ENCODE measurements around the gene RNF39.

The RNF39 gene

GRCh38 chr6:30060606-30061091 is 14.9 kb downstream of the RNF39 start:
- TF ChIP-seq FOXP2 (optimal IDR thresholded peaks at IDR 0.05; ENCODE audit: control extremely low read depth, extremely low read length, insufficient read depth) (no peak), POLR2AphosphoS5 (IDR thresholded peaks at IDR 0.05; ENCODE audit: borderline replicate concordance, low read depth, low read length) (no peak), EZH2 (IDR thresholded peaks at IDR 0.05) (no peak)
- Histone ChIP-seq H3K36me3 (ENCODE audit: insufficient read depth, low read length) (peaks cover 12% of the 10 kb centered on the region), H3K4me3 (peak overlapping the region; percentile 94), H3K9me3 (ENCODE audit: low read depth, low read length) (no peaks in the 10 kb centered on the region), H3K27ac (peak overlapping the region; percentile 43), H3K9ac (ENCODE audit: insufficient read length) (peak overlapping the region; percentile 97)
- no peak for DNase-seq (ENCODE audit: low read depth, low spot score)

GRCh38 chr6:30055513-30055912 is 20.1 kb downstream of the RNF39 start:
- TF ChIP-seq EZH2 (IDR thresholded peaks at IDR 0.05), result no peak
- no peak for TF ChIP-seq POLR2AphosphoS5 (IDR thresholded peaks at IDR 0.05; ENCODE audit: borderline replicate concordance, low read depth, low read length)
- TF ChIP-seq FOXP2 (optimal IDR thresholded peaks at IDR 0.05; ENCODE audit: control extremely low read depth, extremely low read length, insufficient read depth), result no peak
- Histone ChIP-seq H3K27ac (no peak overlapping the region), H3K36me3 (ENCODE audit: insufficient read depth, low read length) (peaks cover 3% of the 10 kb centered on the region; the same call in 1 of the 2 replicates), H3K4me3 (no peak overlapping the region), H3K9me3 (ENCODE audit: low read depth, low read length) (no peaks in the 10 kb centered on the region), H3K9ac (ENCODE audit: insufficient read length) (no peak overlapping the region)
- no peak for DNase-seq (ENCODE audit: low read depth, low spot score)

GRCh38 chr6:30053682-30054081 is 21.9 kb downstream of the RNF39 start:
- no peak overlapping the region for H3K4me3 ChIP-seq
- H3K27ac ChIP-seq, result no peak overlapping the region
- TF ChIP-seq POLR2AphosphoS5 (IDR thresholded peaks at IDR 0.05; ENCODE audit: borderline replicate concordance, low read depth, low read length) (no peak), EZH2 (IDR thresholded peaks at IDR 0.05) (no peak), FOXP2 (optimal IDR thresholded peaks at IDR 0.05; ENCODE audit: control extremely low read depth, extremely low read length, insufficient read depth) (no peak)

GRCh38 chr6:30047220-30047619 is 28.3 kb downstream of the RNF39 start:
- TF ChIP-seq POLR2AphosphoS5 (IDR thresholded peaks at IDR 0.05; ENCODE audit: borderline replicate concordance, low read depth, low read length) (no peak), FOXP2 (optimal IDR thresholded peaks at IDR 0.05; ENCODE audit: control extremely low read depth, extremely low read length, insufficient read depth) (no peak), EZH2 (IDR thresholded peaks at IDR 0.05) (no peak)
- no peak overlapping the region for H3K27ac ChIP-seq

More at GRCh38 chr6:30053682-30054081, 21.9 kb downstream of the RNF39 start:
- DNase-seq (ENCODE audit: low read depth, low spot score), result no peak
- no peak overlapping the region for H3K9ac ChIP-seq (ENCODE audit: insufficient read length)
- no peaks in the 10 kb centered on the region for H3K9me3 ChIP-seq (ENCODE audit: low read depth, low read length)
- H3K36me3 ChIP-seq (ENCODE audit: insufficient read depth, low read length), result peaks cover 3% of the 10 kb centered on the region; the same call in 1 of the 2 replicates

GRCh38 chr6:30044630-30045029 is 30.9 kb downstream of the RNF39 start:
- Histone ChIP-seq H3K36me3 (ENCODE audit: insufficient read depth, low read length) (no peaks in the 10 kb centered on the region), H3K9ac (ENCODE audit: insufficient read length) (no peak overlapping the region), H3K4me3 (no peak overlapping the region), H3K9me3 (ENCODE audit: low read depth, low read length) (no peaks in the 10 kb centered on the region), H3K27ac (no peak overlapping the region)
- no peak for DNase-seq (ENCODE audit: low read depth, low spot score)
- TF ChIP-seq FOXP2 (optimal IDR thresholded peaks at IDR 0.05; ENCODE audit: control extremely low read depth, extremely low read length, insufficient read depth) (no peak), EZH2 (IDR thresholded peaks at IDR 0.05) (no peak), POLR2AphosphoS5 (IDR thresholded peaks at IDR 0.05; ENCODE audit: borderline replicate concordance, low read depth, low read length) (no peak)

More at GRCh38 chr6:30047220-30047619, 28.3 kb downstream of the RNF39 start:
- Histone ChIP-seq H3K36me3 (ENCODE audit: insufficient read depth, low read length) (no peaks in the 10 kb centered on the region), H3K9ac (ENCODE audit: insufficient read length) (no peak overlapping the region), H3K4me3 (no peak overlapping the region), H3K9me3 (ENCODE audit: low read depth, low read length) (no peaks in the 10 kb centered on the region)
- DNase-seq (ENCODE audit: low read depth, low spot score), result no peak

- no peak for TF ChIP-seq EZH2 (IDR thresholded peaks at IDR 0.05)
- no peak for DNase-seq (ENCODE audit: low read depth, low spot score)
- H3K9ac ChIP-seq (ENCODE audit: insufficient read length), result no peak overlapping the region
- H3K9me3 ChIP-seq (ENCODE audit: low read depth, low read length), result no peaks in the 10 kb centered on the region
- no peak overlapping the region for H3K4me3 ChIP-seq
- no peak overlapping the region for H3K27ac ChIP-seq
- H3K36me3 ChIP-seq (ENCODE audit: insufficient read depth, low read length), result no peaks in the 10 kb centered on the region
These were observed 31.8 kb downstream of the RNF39 start for GRCh38 chr6:30043744-30044143.

- no peak overlapping the region for H3K27ac ChIP-seq
- TF ChIP-seq EZH2 (IDR thresholded peaks at IDR 0.05), result no peak
These were observed 32.7 kb downstream of the RNF39 start for GRCh38 chr6:30042914-30043313.

GRCh38 chr6:30042476-30042875 is 33.1 kb downstream of the RNF39 start:
- Histone ChIP-seq H3K4me3 (no peak overlapping the region), H3K9ac (ENCODE audit: insufficient read length) (no peak overlapping the region), H3K9me3 (ENCODE audit: low read depth, low read length) (no peaks in the 10 kb centered on the region), H3K36me3 (ENCODE audit: insufficient read depth, low read length) (no peaks in the 10 kb centered on the region), H3K27ac (no peak overlapping the region)
- TF ChIP-seq EZH2 (IDR thresholded peaks at IDR 0.05) (no peak), FOXP2 (optimal IDR thresholded peaks at IDR 0.05; ENCODE audit: control extremely low read depth, extremely low read length, insufficient read depth) (no peak), POLR2AphosphoS5 (IDR thresholded peaks at IDR 0.05; ENCODE audit: borderline replicate concordance, low read depth, low read length) (no peak)
- DNase-seq (ENCODE audit: low read depth, low spot score), result no peak

More at GRCh38 chr6:30042914-30043313, 32.7 kb downstream of the RNF39 start:
- Histone ChIP-seq H3K4me3 (no peak overlapping the region), H3K9me3 (ENCODE audit: low read depth, low read length) (no peaks in the 10 kb centered on the region), H3K9ac (ENCODE audit: insufficient read length) (no peak overlapping the region), H3K36me3 (ENCODE audit: insufficient read depth, low read length) (no peaks in the 10 kb centered on the region)
- no peak for DNase-seq (ENCODE audit: low read depth, low spot score)

- Histone ChIP-seq H3K36me3 (ENCODE audit: insufficient read depth, low read length) (no peaks in the 10 kb centered on the region), H3K9ac (ENCODE audit: insufficient read length) (no peak overlapping the region), H3K27ac (no peak overlapping the region), H3K4me3 (no peak overlapping the region), H3K9me3 (ENCODE audit: low read depth, low read length) (no peaks in the 10 kb centered on the region)
- DNase-seq (ENCODE audit: low read depth, low spot score), result no peak
- TF ChIP-seq FOXP2 (optimal IDR thresholded peaks at IDR 0.05; ENCODE audit: control extremely low read depth, extremely low read length, insufficient read depth), result no peak
- TF ChIP-seq EZH2 (IDR thresholded peaks at IDR 0.05), result no peak
- TF ChIP-seq POLR2AphosphoS5 (IDR thresholded peaks at IDR 0.05; ENCODE audit: borderline replicate concordance, low read depth, low read length), result no peak
These were observed 33.7 kb downstream of the RNF39 start for GRCh38 chr6:30041821-30042220.

All from SK-N-MC (cell line).